Brain microvascular endothelial cell (primary cell): ENCODE results near the gene TUNAR.

ENCODE experiments used
- DNase-seq: peaks from one replicate; pipeline ENCODE4 v3.0.0-alpha.2; 2020
- H3K27ac ChIP-seq: fragments of 250-450 bp; sonication (Bioruptor Pico); 2 replicates; pipeline ENCODE4 v1.5.1; 2020; ENCODE audit warnings: mild to moderate bottlenecking, moderate library complexity
- H3K27me3 ChIP-seq: fragments of 250-450 bp; sonication (Bioruptor Pico); replicated peaks from 2 replicates; pipeline ENCODE4 v1.5.1; 2020; ENCODE audit warnings: mild to moderate bottlenecking
- H3K36me3 ChIP-seq: fragments of 250-450 bp; sonication (Bioruptor Pico); replicated peaks from 2 replicates; pipeline ENCODE4 v1.5.1; 2020; ENCODE audit warnings: mild to moderate bottlenecking
- H3K4me3 ChIP-seq: 2 replicates; pipeline ENCODE4 v1.5.1; 2011; ENCODE audit warnings: low read depth, mild to moderate bottlenecking, control low read depth, low read length, moderate library complexity
- in situ Hi-C: cut with HindIII; loops from 2 replicates; pipeline ENCODE4 v1.10.0; 2017; ENCODE audit warnings: low sequenced_read_pairs, low pct_ligation_motif_present
- TF ChIP-seq, protein P1 (sequence below): IDR thresholded peaks from 2 replicates; pipeline ENCODE4 v1.5.1; 2011; ENCODE audit warnings: low read depth, mild to moderate bottlenecking, moderate library complexity, low read length, control low read depth, inconsistent platforms; ENCODE audit errors: missing control alignments

The TUNAR gene

DNA sequence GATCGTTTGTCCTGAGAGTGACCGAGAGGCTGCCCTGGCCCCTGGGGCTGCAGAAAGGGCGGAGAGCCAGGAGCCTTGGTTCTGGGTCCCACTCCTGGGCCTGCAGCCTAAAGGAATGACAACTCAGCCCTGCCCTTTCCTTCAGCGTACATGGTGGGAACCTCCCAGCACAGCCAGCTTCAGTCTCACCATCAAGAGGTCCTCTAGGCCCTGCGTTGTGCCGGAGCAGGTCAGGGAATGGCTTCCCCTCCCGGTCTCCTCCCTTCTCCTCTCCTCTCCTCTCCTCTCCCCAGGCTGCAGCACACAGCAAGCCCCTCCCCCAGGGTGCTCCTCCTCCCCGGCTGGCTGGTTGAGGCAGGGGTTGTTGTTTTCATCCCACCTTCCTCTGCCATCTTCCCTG lies 44.6 kb upstream of the TUNAR start:
- TF ChIP-seq, protein P1, sequence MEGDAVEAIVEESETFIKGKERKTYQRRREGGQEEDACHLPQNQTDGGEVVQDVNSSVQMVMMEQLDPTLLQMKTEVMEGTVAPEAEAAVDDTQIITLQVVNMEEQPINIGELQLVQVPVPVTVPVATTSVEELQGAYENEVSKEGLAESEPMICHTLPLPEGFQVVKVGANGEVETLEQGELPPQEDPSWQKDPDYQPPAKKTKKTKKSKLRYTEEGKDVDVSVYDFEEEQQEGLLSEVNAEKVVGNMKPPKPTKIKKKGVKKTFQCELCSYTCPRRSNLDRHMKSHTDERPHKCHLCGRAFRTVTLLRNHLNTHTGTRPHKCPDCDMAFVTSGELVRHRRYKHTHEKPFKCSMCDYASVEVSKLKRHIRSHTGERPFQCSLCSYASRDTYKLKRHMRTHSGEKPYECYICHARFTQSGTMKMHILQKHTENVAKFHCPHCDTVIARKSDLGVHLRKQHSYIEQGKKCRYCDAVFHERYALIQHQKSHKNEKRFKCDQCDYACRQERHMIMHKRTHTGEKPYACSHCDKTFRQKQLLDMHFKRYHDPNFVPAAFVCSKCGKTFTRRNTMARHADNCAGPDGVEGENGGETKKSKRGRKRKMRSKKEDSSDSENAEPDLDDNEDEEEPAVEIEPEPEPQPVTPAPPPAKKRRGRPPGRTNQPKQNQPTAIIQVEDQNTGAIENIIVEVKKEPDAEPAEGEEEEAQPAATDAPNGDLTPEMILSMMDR: no peak
- Histone ChIP-seq H3K4me3 (no peak overlapping the region), H3K36me3 (no peaks in the 10 kb centered on the region), H3K27me3 (no peaks in the 10 kb centered on the region), H3K27ac (no peak overlapping the region)
- DNase-seq: no peak
- in situ Hi-C loops: no loop called here

DNA sequence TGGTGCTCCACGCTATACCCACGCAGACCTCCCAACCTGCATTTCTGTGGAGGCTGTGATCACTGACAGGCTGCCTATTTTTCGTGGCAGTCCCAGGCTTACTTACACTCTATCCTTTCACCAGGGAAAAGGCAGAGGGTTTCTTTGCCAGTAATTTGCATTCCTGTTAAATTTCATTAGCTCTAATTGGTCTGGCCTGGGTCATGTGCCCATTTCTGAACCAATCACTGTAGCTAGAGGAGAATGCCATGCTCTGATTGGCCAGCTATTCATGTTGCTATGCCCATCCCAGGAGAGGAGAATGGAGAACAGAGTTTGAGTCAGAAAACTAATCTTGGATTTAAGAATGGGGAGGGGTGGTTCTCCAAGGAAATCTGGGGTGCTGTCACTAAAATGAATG lies 43.2 kb upstream of the TUNAR start:
- no peak overlapping the region for H3K4me3 ChIP-seq
- TF ChIP-seq, protein P1: no peak
- in situ Hi-C loops: no loop called here

DNA sequence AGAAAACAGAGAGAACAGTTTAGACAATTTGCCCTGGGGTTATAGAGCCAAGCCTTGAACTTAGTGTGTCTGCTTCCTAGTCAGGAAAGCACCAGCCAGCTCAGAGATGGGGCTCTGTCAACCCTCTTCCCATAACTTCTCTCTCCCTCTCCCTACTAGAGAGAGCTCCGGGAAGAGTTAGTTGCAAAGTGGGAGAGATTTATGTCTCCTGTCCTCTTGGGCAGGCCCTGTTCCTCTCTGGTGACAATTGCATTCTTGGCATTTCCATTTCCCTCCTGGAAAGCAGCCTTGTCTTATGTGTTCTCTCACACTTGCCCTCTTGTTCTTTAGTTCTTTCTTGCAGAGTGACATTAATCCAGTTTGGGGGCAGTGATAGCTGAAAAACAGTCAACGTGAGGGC lies 42.1 kb upstream of the TUNAR start:
- H3K36me3 ChIP-seq: no peaks in the 10 kb centered on the region
- TF ChIP-seq, protein P1: no peak
- DNase-seq: no peak
- no peak overlapping the region for H3K27ac ChIP-seq
- no peak overlapping the region for H3K4me3 ChIP-seq
- in situ Hi-C loops: no loop called here
- no peaks in the 10 kb centered on the region for H3K27me3 ChIP-seq

More for the DNA sequence above, 43.2 kb upstream of the TUNAR start:
- no peak for DNase-seq
- H3K27me3 ChIP-seq: no peaks in the 10 kb centered on the region
- H3K36me3 ChIP-seq: no peaks in the 10 kb centered on the region
- no peak overlapping the region for H3K27ac ChIP-seq

DNA sequence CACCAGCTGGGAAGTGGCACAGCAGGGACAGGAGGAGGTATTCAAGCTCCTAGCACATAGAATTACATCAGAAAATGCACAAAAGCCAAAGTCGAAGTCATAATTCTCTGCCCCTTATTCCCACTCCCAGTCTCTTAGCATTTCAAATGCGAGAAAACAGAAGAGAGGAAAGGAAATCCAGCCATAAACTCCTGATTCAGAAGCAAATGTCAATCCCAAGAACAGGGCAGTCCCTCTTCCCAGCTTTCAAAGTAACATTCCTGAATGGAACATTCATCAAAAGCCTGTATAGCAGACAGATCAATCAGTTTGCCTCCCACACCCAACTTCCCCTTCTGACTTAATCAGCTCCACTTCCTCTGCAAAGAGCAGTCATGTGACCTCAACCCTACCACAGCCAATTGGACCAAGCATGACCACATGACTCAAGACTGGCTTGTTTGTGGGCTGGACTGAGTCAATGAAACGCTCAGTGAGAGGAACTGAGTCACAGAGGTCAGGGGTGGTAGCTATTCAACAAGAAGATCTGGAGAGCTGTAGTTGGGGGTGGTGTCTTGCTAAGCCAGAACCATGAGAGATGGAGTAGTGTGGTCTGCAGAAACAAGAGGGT lies 41.4 kb upstream of the TUNAR start:
- Histone ChIP-seq H3K4me3 (no peak overlapping the region), H3K36me3 (no peaks in the 10 kb centered on the region), H3K27me3 (no peaks in the 10 kb centered on the region), H3K27ac (no peak overlapping the region)
- in situ Hi-C loops: no loop called here
- DNase-seq: no peak
- TF ChIP-seq, protein P1: no peak

GRCh38 chr14:95838862-95839261 lies 37.8 kb upstream of the TUNAR start:
- in situ Hi-C loops: no loop called here
- Histone ChIP-seq H3K27ac (no peak overlapping the region), H3K4me3 (no peak overlapping the region), H3K36me3 (no peaks in the 10 kb centered on the region), H3K27me3 (no peaks in the 10 kb centered on the region)
- no peak for DNase-seq
- TF ChIP-seq, protein P1: no peak

DNA sequence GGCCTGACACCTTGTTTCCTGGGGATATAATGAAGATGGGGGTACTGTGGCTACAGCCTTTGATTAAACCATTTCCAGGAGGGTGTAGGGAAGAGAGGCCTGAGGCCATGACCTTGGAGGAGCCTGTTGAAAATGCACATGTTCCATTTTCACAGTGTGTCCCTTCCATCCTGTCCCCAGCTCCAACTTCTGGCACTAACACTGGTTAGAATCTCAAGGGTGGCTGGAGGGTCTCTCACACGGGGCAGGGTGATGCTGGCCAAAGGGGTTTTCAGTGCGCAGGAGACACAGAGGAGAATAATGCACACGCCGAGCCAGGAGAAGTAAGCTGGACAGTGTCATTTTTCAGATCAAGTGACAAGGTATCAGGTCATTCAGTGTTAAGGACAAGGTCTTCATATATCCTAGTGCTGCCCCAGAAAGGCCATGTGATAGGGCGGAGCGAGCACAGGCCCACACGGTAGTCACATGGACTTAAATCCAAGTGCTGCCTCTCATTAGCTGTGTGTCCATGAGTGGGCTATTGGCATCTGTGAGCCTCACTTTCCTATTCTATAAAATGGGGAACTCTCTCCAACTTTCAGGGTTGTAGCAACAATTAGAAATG lies 36.4 kb upstream of the TUNAR start:
- Histone ChIP-seq H3K27ac (no peak overlapping the region), H3K27me3 (no peaks in the 10 kb centered on the region), H3K36me3 (no peaks in the 10 kb centered on the region), H3K4me3 (no peak overlapping the region)
- TF ChIP-seq, protein P1: no peak
- in situ Hi-C loops: no loop called here
- DNase-seq: no peak
